Endothelial cell of umbilical vein (primary cell): Measurements from ENCODE around the gene TBC1D13. TPM values are rescaled to one million over a fixed set of nuclear protein-coding genes. Genes with fewer than 3 reads are reported as not detected.

Experiments
- BruUV-seq: library from RNA; stranded (reverse); fragments of 400-500 nt; replicated peaks from 2 replicates; lab custom pipeline; 2021; lab: Mats Ljungman, UMichigan
- CTCF ChIA-PET: fragments of 300-600, 350-600 bp; sonication (Branson Sonifier 250); formaldehyde crosslinking; loops from one replicate; lab custom pipeline; 2021; ENCODE audit warnings: antibody characterized with exemption, inconsistent platforms; lab: Charles Lee
- POLR2A ChIA-PET: fragments of 300-600, 350-600 bp; sonication (Branson Sonifier 250); formaldehyde crosslinking; loops from one replicate; lab custom pipeline; 2021; ENCODE audit warnings: antibody characterized with exemption, inconsistent platforms; lab: Charles Lee
- DNase-seq: peaks from one replicate; pipeline ENCODE4 v3.0.0-alpha.2; 2011; ENCODE audit warnings: low read depth, low spot score
- FAIRE-seq: peaks from 2 replicates; lab custom pipeline; 2011; peaks lifted over from hg19 to GRCh38; lab: Jason Lieb, UNC
- H2AFZ ChIP-seq: 2 replicates; pipeline ENCODE4 v1.6.0; 2012; ENCODE audit warnings: low read depth, low read length, control low read depth, inconsistent platforms
- H3K27ac ChIP-seq: 2 replicates; pipeline ENCODE4 v1.5.1; 2011; ENCODE audit warnings: low read depth, mild to moderate bottlenecking, control low read depth, low read length, moderate library complexity; ENCODE audit not compliant: insufficient read depth
- H3K27me3 ChIP-seq, 2 experiments: 2 replicates each; pipeline versions ENCODE4 v1.6.0 to v1.6.1; 2011; ENCODE audit warnings: low read length in 2 of 2, mixed read lengths in 1 of 2; ENCODE audit not compliant: control insufficient read depth in 2 of 2, insufficient read depth in 2 of 2
- H3K36me3 ChIP-seq, 2 experiments: 2 replicates in 1 of 2; 3 replicates in 1 of 2; pipeline ENCODE4 v1.5.1; 2011; ENCODE audit warnings: low read length in 2 of 2, mild to moderate bottlenecking in 1 of 2, moderate library complexity in 1 of 2; ENCODE audit not compliant: control insufficient read depth in 2 of 2, insufficient read depth in 2 of 2; ENCODE audit errors: extremely low read depth in 1 of 2
- H3K4me1 ChIP-seq: 3 replicates; pipeline ENCODE4 v1.5.1; 2011; ENCODE audit warnings: mild to moderate bottlenecking, low read length; ENCODE audit not compliant: control insufficient read depth, insufficient read depth; ENCODE audit errors: extremely low read depth
- H3K4me2 ChIP-seq: 2 replicates; pipeline ENCODE4 v1.6.1; 2011; ENCODE audit warnings: low read length, control low read depth, mixed read lengths; ENCODE audit not compliant: insufficient read depth
- H3K4me3 ChIP-seq, 3 experiments: fragments of 200-600 bp in 1 of 3; sonication (generic), shearing (Covaris generic) in 1 of 3; replicated peaks in 1 of 3; 2 replicates each; pipeline ENCODE4 v1.5.1; 2011 to 2016; ENCODE audit warnings: control low read depth in 3 of 3, low read length in 3 of 3, mild to moderate bottlenecking in 2 of 3, inconsistent platforms in 1 of 3, low read depth in 1 of 3, moderate library complexity in 1 of 3; ENCODE audit not compliant: insufficient read depth in 1 of 3
- H3K79me2 ChIP-seq: 2 replicates; pipeline ENCODE4 v1.6.0; 2012; ENCODE audit warnings: low read length, inconsistent platforms; ENCODE audit not compliant: control insufficient read depth, insufficient read depth
- H3K9ac ChIP-seq: replicated peaks from 2 replicates; pipeline ENCODE3; 2011; ENCODE audit warnings: low read length, control low read depth; ENCODE audit not compliant: insufficient read depth; ENCODE audit errors: extremely low read depth
- H3K9me1 ChIP-seq: replicated peaks from 3 replicates; pipeline ENCODE4 v1.6.0; 2011; ENCODE audit warnings: mild to moderate bottlenecking, low read length; ENCODE audit not compliant: control insufficient read depth, insufficient read depth; ENCODE audit errors: extremely low read depth
- H3K9me3 ChIP-seq: replicated peaks from 2 replicates; pipeline ENCODE4 v1.5.1; 2012; ENCODE audit warnings: low read length, inconsistent platforms; ENCODE audit not compliant: control insufficient read depth, insufficient read depth
- H4K20me1 ChIP-seq: replicated peaks from 2 replicates; pipeline ENCODE3; 2011; ENCODE audit warnings: mild to moderate bottlenecking, low read length; ENCODE audit not compliant: control insufficient read depth, insufficient read depth; ENCODE audit errors: extremely low read depth
- CTCF ChIP-seq, 2 donors: IDR thresholded peaks; 1 replicate in 1 of 2; 2 replicates in 1 of 2; pipeline ENCODE4 v1.5.1; 2011; ENCODE audit warnings: low read length in 2 of 2, mild to moderate bottlenecking in 2 of 2, moderate library complexity in 2 of 2, control low read depth in 1 of 2, inconsistent platforms in 1 of 2, low read depth in 1 of 2; ENCODE audit not compliant: insufficient read depth in 1 of 2; ENCODE audit errors: extremely low read depth in 1 of 2
- EZH2 ChIP-seq: IDR thresholded peaks from 2 replicates; pipeline ENCODE4 v1.6.1; 2012; ENCODE audit warnings: borderline replicate concordance, low read depth, mild to moderate bottlenecking, moderate library complexity, low read length, inconsistent platforms; ENCODE audit not compliant: severe bottlenecking
- FOS ChIP-seq: IDR thresholded peaks from 2 replicates; pipeline ENCODE4 v1.6.1; 2011; ENCODE audit warnings: mild to moderate bottlenecking, low read length, moderate library complexity, borderline replicate concordance; ENCODE audit not compliant: insufficient read depth
- GATA2 ChIP-seq: IDR thresholded peaks from 2 replicates; pipeline ENCODE4 v1.7.0; 2011; ENCODE audit warnings: low read depth, mild to moderate bottlenecking, moderate library complexity, mixed read lengths, low read length; ENCODE audit not compliant: insufficient read length, insufficient read depth
- JUN ChIP-seq: IDR thresholded peaks from 2 replicates; pipeline ENCODE4 v1.6.1; 2011; ENCODE audit warnings: borderline replicate concordance, low read depth; ENCODE audit not compliant: insufficient read length, insufficient read depth
- MYC ChIP-seq: IDR thresholded peaks from one replicate; pipeline ENCODE4 v1.6.1; 2011; ENCODE audit warnings: mild to moderate bottlenecking, low read depth, low read length
- POLR2A ChIP-seq: IDR thresholded peaks from 2 replicates; pipeline ENCODE4 v1.6.1; 2012; ENCODE audit warnings: low read depth, mild to moderate bottlenecking, control low read depth, low read length
- POLR2AphosphoS5 ChIP-seq: IDR thresholded peaks from 2 replicates; pipeline ENCODE4 v1.6.1; 2012; ENCODE audit warnings: low read depth, mild to moderate bottlenecking, control low read depth, low read length, moderate library complexity; ENCODE audit not compliant: insufficient read depth
- dilution Hi-C: fragments of 300-500 bp; cut with MboI; formaldehyde crosslinking; loops from one replicate; pipeline ENCODE4 v1.15.0; 2019; ENCODE audit warnings: low sequenced_read_pairs; ENCODE audit not compliant: extremely low pct_ligation_motif_present
- intact Hi-C: fragments of 100-400 bp; cut with micrococcal nuclease; formaldehyde crosslinking; loops from one replicate; pipeline ENCODE4 v1.10.0; 2022
- polyA plus RNA-seq, 4 experiments: library from polyadenylated mRNA; depleted of rRNA in 3 of 4; stranded (reverse) in 3 of 4; unstranded in 1 of 4; fragments of >200 nt; gene quantifications; 2 replicates each; pipeline versions ENCODE4 v1.2.1 to v1.2.3, GENCODE V29; 2011 to 2012; ENCODE audit warnings: missing spikeins in 1 of 4
- total RNA-seq: library from RNA; stranded (reverse); gene quantifications from 2 replicates; pipeline ENCODE4 v1.2.3, GENCODE V29; 2021
- TF ChIP-seq, protein P1 (sequence below): IDR thresholded peaks from 2 replicates; pipeline ENCODE4 v1.6.1; 2011; ENCODE audit not compliant: insufficient read depth, insufficient read length

TBC1D13 gene
- total and polyA plus RNA-seq, 2 donors (not counting 3 experiments of a cell fraction or from before 2014, with no cell fraction given) = 35.1 to 41.9 TPM

- CTCF ChIA-PET = interaction anchor here (1.1 to 1.4 kb wide), 4 partner anchors 10 to 55 kb away, joined by 3 to 7 read pairs (median 6); partner anchors contain the start of gene ENDOG
- POLR2A ChIA-PET = interaction anchor here (0.6 kb wide), 1 partner anchor 43 kb away, joined by 5 read pairs; no protein-coding TSS in a partner anchor
- H3K27ac ChIP-seq = peak within 1 kb of the TSS; percentile 39
- intact Hi-C loops = loop anchor here (1.0 kb wide), 3 partner anchors 15 to 137 kb away; partner anchors contain the start of genes TBC1D13 and ZDHHC12
- BruUV-seq = TSS peak; percentile 88
- H3K9me3 ChIP-seq = no peaks in the 10 kb centered on the region
- peaks cover 7% of the 10 kb centered on the region for H3K4me1 ChIP-seq
- H3K79me2 ChIP-seq = no peaks in the 10 kb centered on the region
- DNase-seq (peak; percentile 81), FAIRE-seq (peak; percentile 59)
- H2AFZ ChIP-seq = peak within 1 kb of the TSS; percentile 77
- peak within 1 kb of the TSS; percentile 56 for H3K4me2 ChIP-seq
- TF ChIP-seq FOS = no peak
- TF ChIP-seq POLR2A = peak; percentile 66
- TF ChIP-seq CTCF (IDR thresholded peaks at IDR 0.05; ENCODE audit: extremely low read depth in 1 of 2, insufficient read depth in 1 of 2, low read depth in 1 of 2, low read length in 2 of 2) = no peak
- no peak for TF ChIP-seq GATA2
- TF ChIP-seq, protein P1, sequence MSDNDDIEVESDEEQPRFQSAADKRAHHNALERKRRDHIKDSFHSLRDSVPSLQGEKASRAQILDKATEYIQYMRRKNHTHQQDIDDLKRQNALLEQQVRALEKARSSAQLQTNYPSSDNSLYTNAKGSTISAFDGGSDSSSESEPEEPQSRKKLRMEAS = no peak
- TF ChIP-seq POLR2AphosphoS5 = peak; percentile 93
- no peak for TF ChIP-seq EZH2
- TF ChIP-seq MYC = no peak
- no peak for TF ChIP-seq JUN
- peak within 1 kb of the TSS; percentile 49 to 86 (median 66) for H3K4me3 ChIP-seq
- dilution Hi-C loops = no loop called here
- peak within 1 kb of the TSS; percentile 83 for H3K9ac ChIP-seq
- H3K36me3 ChIP-seq = no peaks in the 10 kb centered on the region
- H3K9me1 ChIP-seq = no peaks in the 10 kb centered on the region
- H4K20me1 ChIP-seq = no peaks in the 10 kb centered on the region
- no peaks in the 10 kb centered on the region for H3K27me3 ChIP-seq
Measured at GRCh38 chr9:128771745-128772519, 15.1 kb upstream of the TBC1D13 start, which contains the start of gene ZER1. ZER1 (minus strand) TSS chr9:128771927; CDS start chr9:128755565, 16,362 bp downstream.
